Measurements from ENCODE around the gene PARP2. TPM values are rescaled to one million over a fixed set of nuclear protein-coding genes. Genes with fewer than 3 reads are reported as not detected.

PARP2 gene
- total RNA-seq, 2 donors from 2014 or later, result 10.7 to 23.1 TPM

GRCh38 chr14:20306079-20306423, 37.4 kb upstream of the PARP2 start:
- DNase-seq (ENCODE audit: low spot score), result no peak
- 88% methylated on average over 1 of the region's 1 CpG for WGBS
- Histone ChIP-seq H3K27ac (no peak overlapping the region), H3K36me3 (no peaks in the 10 kb centered on the region), H3K4me1 (replicated peaks) (peaks cover 2% of the 10 kb centered on the region), H3K27me3 (replicated peaks; ENCODE audit: insufficient read depth) (no peaks in the 10 kb centered on the region), H3K9me3 (no peaks in the 10 kb centered on the region), H3K4me3 (peak overlapping the region in 1 of 2 donors; percentile 62)
- TF ChIP-seq CTCF (IDR thresholded peaks at IDR 0.05) (peak in 1 of 4 experiments; percentile 4), POLR2A (IDR thresholded peaks at IDR 0.05) (no peak)
- intact Hi-C loops (cut with DNase I), result no loop called here

- 87% methylated on average over 2 of the region's 2 CpGs for WGBS
- TF ChIP-seq CTCF (IDR thresholded peaks at IDR 0.05) (no peak), POLR2AphosphoS5 (IDR thresholded peaks at IDR 0.05) (no peak), POLR2A (IDR thresholded peaks at IDR 0.05) (no peak)
- H3K27me3 ChIP-seq (replicated peaks; ENCODE audit: insufficient read depth), result no peaks in the 10 kb centered on the region
- no peaks in the 10 kb centered on the region for H3K9me3 ChIP-seq
- DNase-seq (ENCODE audit: low spot score), result no peak
- H3K4me3 ChIP-seq, result no peak overlapping the region
- no peaks in the 10 kb centered on the region for H3K36me3 ChIP-seq
- H3K4me1 ChIP-seq (replicated peaks), result no peaks in the 10 kb centered on the region
- intact Hi-C loops (cut with DNase I), result no loop called here
- no peak overlapping the region for H3K27ac ChIP-seq
Measured at GRCh38 chr14:20314026-20314425, 29.4 kb upstream of the PARP2 start.

GRCh38 chr14:20317720-20318119, 25.7 kb upstream of the PARP2 start:
- H3K4me3 ChIP-seq, result no peak overlapping the region
- WGBS, result 95% methylated on average over 16 of the region's 16 CpGs
- TF ChIP-seq POLR2AphosphoS5 (IDR thresholded peaks at IDR 0.05) (no peak), CTCF (IDR thresholded peaks at IDR 0.05) (no peak), POLR2A (IDR thresholded peaks at IDR 0.05) (no peak)
- intact Hi-C loops (cut with DNase I), result no loop called here
- no peak for DNase-seq (ENCODE audit: low spot score)
- no peaks in the 10 kb centered on the region for H3K4me1 ChIP-seq (replicated peaks)
- H3K27me3 ChIP-seq (replicated peaks; ENCODE audit: insufficient read depth), result no peaks in the 10 kb centered on the region
- H3K27ac ChIP-seq, result no peak overlapping the region
- H3K9me3 ChIP-seq, result no peaks in the 10 kb centered on the region
- no peaks in the 10 kb centered on the region for H3K36me3 ChIP-seq

GRCh38 chr14:20327005-20327869, 16.2 kb upstream of the PARP2 start:
- H3K27me3 ChIP-seq (replicated peaks; ENCODE audit: insufficient read depth), result no peaks in the 10 kb centered on the region
- no peaks in the 10 kb centered on the region for H3K36me3 ChIP-seq
- no peaks in the 10 kb centered on the region for H3K4me1 ChIP-seq (replicated peaks)
- H3K4me3 ChIP-seq, result no peak overlapping the region
- H3K9me3 ChIP-seq, result no peaks in the 10 kb centered on the region
- DNase-seq (ENCODE audit: low spot score), result peak; percentile 32
- no peak overlapping the region for H3K27ac ChIP-seq
- intact Hi-C loops (cut with DNase I), result no loop called here
- 43% methylated on average over 8 of the region's 8 CpGs for WGBS
- no peak for TF ChIP-seq POLR2A (IDR thresholded peaks at IDR 0.05)
- TF ChIP-seq POLR2AphosphoS5 (IDR thresholded peaks at IDR 0.05), result peak; percentile 41
- TF ChIP-seq CTCF (IDR thresholded peaks at IDR 0.05), result peak; percentile 27 to 83 (median 75)

- DNase-seq (ENCODE audit: low spot score), result no peak
- intact Hi-C loops (cut with DNase I), result no loop called here
- no peaks in the 10 kb centered on the region for H3K4me1 ChIP-seq (replicated peaks)
Measured at GRCh38 chr14:20328705-20329104, 14.7 kb upstream of the PARP2 start.

More at GRCh38 chr14:20328705-20329104, 14.7 kb upstream of the PARP2 start:
- TF ChIP-seq POLR2A (IDR thresholded peaks at IDR 0.05) (no peak), POLR2AphosphoS5 (IDR thresholded peaks at IDR 0.05) (no peak), CTCF (IDR thresholded peaks at IDR 0.05) (no peak)
- no peaks in the 10 kb centered on the region for H3K27me3 ChIP-seq (replicated peaks; ENCODE audit: insufficient read depth)
- WGBS, result 29% methylated on average over 2 of the region's 2 CpGs
- H3K27ac ChIP-seq, result no peak overlapping the region
- H3K36me3 ChIP-seq, result no peaks in the 10 kb centered on the region
- no peaks in the 10 kb centered on the region for H3K9me3 ChIP-seq
- no peak overlapping the region for H3K4me3 ChIP-seq

Data from prostate gland (tissue), 2 donors.